Spleen (tissue), 11 donors: Measurements from ENCODE around the gene GLG1. TPM values are rescaled to one million over a fixed set of nuclear protein-coding genes. Genes with fewer than 3 reads are reported as not detected.

Experiments used
- DNase-seq: peaks from one replicate; pipeline ENCODE4 v3.0.0-alpha.2; 2020
- H3K27ac ChIP-seq, 8 donors: fragments of 200-600 bp; sonication (generic) in 7 of 8; 1 replicate in 4 of 8; 2 replicates in 4 of 8; pipeline versions ENCODE4 v1.5.0 to v1.8.0; 2016 to 2021; ENCODE audit warnings: inconsistent platforms in 4 of 8, mild to moderate bottlenecking in 4 of 8, moderate library complexity in 1 of 8
- H3K27me3 ChIP-seq, 7 donors: fragments of 200-600 bp; sonication (generic) in 6 of 7; replicated peaks in 1 of 7; 1 replicate in 4 of 7; 2 replicates in 3 of 7; pipeline versions ENCODE4 v1.5.0 to v1.8.0; 2016 to 2021; ENCODE audit warnings: inconsistent platforms in 3 of 7, mild to moderate bottlenecking in 1 of 7
- H3K36me3 ChIP-seq, 6 donors: fragments of 200-600 bp; sonication (generic) in 5 of 6; 1 replicate in 4 of 6; 2 replicates in 2 of 6; pipeline versions ENCODE4 v1.5.0 to v1.8.0; 2016 to 2021; ENCODE audit warnings: inconsistent platforms in 2 of 6
- H3K4me1 ChIP-seq, 6 donors: fragments of 200-600 bp; sonication (generic) in 5 of 6; 1 replicate in 3 of 6; 2 replicates in 3 of 6; pipeline versions ENCODE4 v1.5.0 to v1.8.0; 2016 to 2021; ENCODE audit warnings: inconsistent platforms in 3 of 6
- H3K4me3 ChIP-seq, 8 donors: fragments of 200-600 bp; sonication (generic) in 7 of 8; 1 replicate in 4 of 8; 2 replicates in 4 of 8; pipeline versions ENCODE4 v1.5.0 to v1.8.0; 2016 to 2021; ENCODE audit warnings: inconsistent platforms in 4 of 8, mild to moderate bottlenecking in 4 of 8, moderate library complexity in 2 of 8
- H3K9me3 ChIP-seq, 8 donors: fragments of 200-600 bp; sonication (generic) in 7 of 8; 1 replicate in 4 of 8; 2 replicates in 4 of 8; pipeline versions ENCODE4 v1.5.0 to v1.8.0; 2016 to 2021; ENCODE audit warnings: inconsistent platforms in 4 of 8
- CTCF ChIP-seq, 11 experiments: fragments of 200-600 bp in 7 of 11; fragments of 450-650 bp in 4 of 11; sonication (generic) in 4 of 11; IDR thresholded peaks in 8 of 11; conservative IDR thresholded peaks in 3 of 11; 1 replicate in 7 of 11; 2 replicates in 4 of 11; pipeline versions ENCODE4 v1.4.0 to v1.8.0; 2016 to 2021; ENCODE audit warnings: antibody characterized with exemption in 11 of 11, inconsistent platforms in 4 of 11, mild to moderate bottlenecking in 1 of 11
- POLR2A ChIP-seq, 3 donors: fragments of 450-650 bp; IDR thresholded peaks; one replicate each; pipeline ENCODE4 v1.5.1; 2017; ENCODE audit warnings: antibody characterized with exemption in 3 of 3, mild to moderate bottlenecking in 1 of 3
- POLR2AphosphoS5 ChIP-seq, 3 donors: sonication (generic); formaldehyde crosslinking; IDR thresholded peaks; one replicate each; pipeline ENCODE4 v1.5.1; 2017; ENCODE audit warnings: antibody characterized with exemption in 3 of 3
- WGBS, 5 donors: extraction: QIAGEN DNeasy Blood & Tissue Kit in 3 of 5; methylation state at CpG; one replicate each; pipeline versions ENCODE4 v1.1.5 to v1.1.7; 2013 to 2018; 5-methylcytosine and 5-hydroxymethylcytosine counted together
- intact Hi-C: fragments of 100-400 bp; cut with DNase I; formaldehyde crosslinking; loops from one replicate; pipeline ENCODE4 v1.15.0; 2023; ENCODE audit warnings: low total_unique reads
- polyA plus RNA-seq, 3 donors: library from polyadenylated mRNA; stranded (reverse); fragments of 200-250 nt; gene quantifications; one replicate each; pipeline ENCODE4 v1.2.1, GENCODE V29; 2013
- total RNA-seq, 7 donors: library from RNA; depleted of rRNA in 3 of 7; stranded (reverse); fragments of >200 nt in 3 of 7; fragmentation: NEBNext Ultra II Directional in 4 of 7; extraction: Animal tissue kit (Norgen Biotek cat#: 25700) in 4 of 7; gene quantifications; one replicate each; pipeline versions ENCODE4 v1.1.0 to v1.2.1, GENCODE V29; 2016 to 2021
- donor health status: healthy with polysubstance abuse.
- donor health status: DM: no; HTN: no; CAD: no; lungs with moderate emphysema.
- donor health status: DM: no; HTN: no; CAD: no.
- donor health status: Bipolar disorder and iron deficiency.
- donor health status: healthy.
- donor health status: DM: no; HTN: no; CAD: no.
- donor health status: DM: yes; HTN: yes; CAD: no.

Gene GLG1
- total and polyA plus RNA-seq, 10 donors, result 14.6 to 124 (median 101) TPM

DNA sequence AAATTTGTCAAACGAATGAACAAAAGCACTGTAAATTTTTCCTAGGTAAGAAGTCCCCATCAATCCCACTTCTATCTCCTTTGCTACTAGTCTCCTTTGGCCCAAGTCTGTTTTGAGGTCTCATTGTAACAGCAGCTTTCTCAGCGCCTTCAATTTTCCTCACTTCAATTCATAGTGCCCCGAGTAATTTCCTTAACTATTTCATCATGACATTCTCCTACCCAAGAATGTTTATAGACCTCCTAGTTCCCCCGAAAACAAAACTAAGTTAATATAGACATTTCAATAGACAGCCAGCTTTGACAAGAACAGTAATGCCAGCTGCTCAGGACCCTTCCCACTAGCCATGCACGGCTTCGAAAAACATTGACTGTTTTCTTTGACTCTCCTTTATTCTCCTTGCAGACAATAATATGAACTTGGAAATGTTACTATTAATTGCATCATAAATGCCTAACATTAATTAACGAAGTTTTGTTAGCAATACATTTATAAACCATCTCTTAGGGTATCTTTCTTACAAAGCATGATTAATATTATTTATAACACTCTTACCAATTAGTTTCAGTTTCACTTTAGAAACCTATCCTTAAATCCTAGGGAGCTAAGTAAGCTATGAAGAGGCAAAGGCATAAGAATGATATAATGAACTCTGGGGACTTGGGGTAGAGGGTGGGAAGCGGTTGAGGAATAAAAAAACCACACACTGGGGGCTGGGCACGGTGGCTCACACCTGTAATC lies 22.8 kb downstream of the GLG1 start:
- no peaks in the 10 kb centered on the region for H3K27me3 ChIP-seq
- H3K4me1 ChIP-seq, result peaks cover 5 to 97% (median 42%) of the 10 kb centered on the region in 6 donors
- no peak for TF ChIP-seq POLR2AphosphoS5 (IDR thresholded peaks at IDR 0.05)
- no peak for TF ChIP-seq POLR2A (IDR thresholded peaks at IDR 0.05)
- TF ChIP-seq CTCF (IDR thresholded peaks at IDR 0.05 in 8 of 11, conservative IDR thresholded peaks at IDR 0.05 in 3 of 11), result no peak
- no peak overlapping the region for H3K27ac ChIP-seq
- intact Hi-C loops, result no loop called here
- WGBS, 5 donors, result 84 to 94% (median 88%) methylated on average over 9 of the region's 9 CpGs
- H3K36me3 ChIP-seq, result peaks cover 0 to 12% (median 0%) of the 10 kb centered on the region in 6 donors
- H3K4me3 ChIP-seq, result no peak overlapping the region
- no peak for DNase-seq
- no peaks in the 10 kb centered on the region for H3K9me3 ChIP-seq

DNA sequence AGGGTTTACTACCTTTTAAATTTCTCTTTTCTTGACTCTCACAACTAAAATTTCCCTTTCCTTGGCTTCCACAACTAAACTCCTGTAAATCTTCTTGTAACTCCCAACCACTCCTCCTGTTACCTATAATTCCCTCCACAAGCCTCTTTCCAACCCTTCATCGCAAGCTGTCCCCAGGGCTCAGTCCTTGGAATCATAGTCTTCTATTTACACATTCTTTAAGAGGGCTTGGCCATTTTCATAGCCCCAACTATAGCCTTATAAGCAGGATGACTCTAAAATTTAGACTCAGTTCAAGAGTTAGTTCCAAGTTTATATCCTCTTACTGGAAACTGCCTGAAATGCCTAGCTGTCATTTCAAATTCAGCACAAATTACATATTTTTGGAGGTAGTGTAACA lies 23.9 kb downstream of the GLG1 start:
- Histone ChIP-seq H3K4me3 (no peak overlapping the region), H3K9me3 (no peaks in the 10 kb centered on the region), H3K27me3 (no peaks in the 10 kb centered on the region), H3K4me1 (peaks cover 2 to 97% (median 51%) of the 10 kb centered on the region in 6 donors), H3K27ac (no peak overlapping the region), H3K36me3 (peaks cover 0 to 4% (median 0%) of the 10 kb centered on the region in 6 donors)
- intact Hi-C loops, result no loop called here
- 98 to 100% (median 99%) methylated on average over 1 of the region's 1 CpG for WGBS, 5 donors
- DNase-seq, result no peak
- TF ChIP-seq POLR2AphosphoS5 (IDR thresholded peaks at IDR 0.05) (no peak), CTCF (IDR thresholded peaks at IDR 0.05 in 8 of 11, conservative IDR thresholded peaks at IDR 0.05 in 3 of 11) (no peak), POLR2A (IDR thresholded peaks at IDR 0.05) (no peak)

DNA sequence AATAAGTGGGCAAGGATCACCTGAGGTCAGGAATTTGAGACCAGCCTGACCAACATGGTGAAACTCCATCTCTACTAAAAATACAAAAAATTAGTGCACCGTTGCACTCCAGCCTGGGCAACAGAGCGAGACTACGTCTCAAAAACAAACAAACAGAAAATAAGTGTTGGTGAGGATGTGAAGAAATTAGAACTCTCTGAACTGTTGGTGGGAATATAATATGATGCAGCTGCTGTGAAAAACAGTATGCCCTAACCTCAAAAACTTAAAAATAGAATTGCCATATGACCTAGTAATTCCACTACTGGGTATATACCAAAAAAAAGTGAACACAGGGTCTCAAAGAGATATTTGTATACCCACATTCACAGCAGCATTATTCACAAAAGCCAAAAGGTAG lies 26.1 kb downstream of the GLG1 start:
- H3K27ac ChIP-seq, result no peak overlapping the region
- H3K4me3 ChIP-seq, result no peak overlapping the region
- H3K36me3 ChIP-seq, result no peaks in the 10 kb centered on the region
- TF ChIP-seq POLR2AphosphoS5 (IDR thresholded peaks at IDR 0.05), result no peak
- TF ChIP-seq POLR2A (IDR thresholded peaks at IDR 0.05), result no peak
- TF ChIP-seq CTCF (IDR thresholded peaks at IDR 0.05 in 8 of 11, conservative IDR thresholded peaks at IDR 0.05 in 3 of 11), result no peak
- peaks cover 5 to 94% (median 51%) of the 10 kb centered on the region in 6 donors for H3K4me1 ChIP-seq
- 57 to 76% (median 66%) methylated on average over 3 of the region's 3 CpGs for WGBS, 5 donors
- no peak for DNase-seq
- H3K9me3 ChIP-seq, result no peaks in the 10 kb centered on the region
- no peaks in the 10 kb centered on the region for H3K27me3 ChIP-seq
- intact Hi-C loops, result no loop called here

GRCh38 chr16:74578838-74579237 lies 28.1 kb downstream of the GLG1 start:
- H3K9me3 ChIP-seq, result no peaks in the 10 kb centered on the region
- H3K4me3 ChIP-seq, result no peak overlapping the region
- TF ChIP-seq POLR2AphosphoS5 (IDR thresholded peaks at IDR 0.05) (no peak), CTCF (IDR thresholded peaks at IDR 0.05 in 8 of 11, conservative IDR thresholded peaks at IDR 0.05 in 3 of 11) (no peak), POLR2A (IDR thresholded peaks at IDR 0.05) (no peak)
- intact Hi-C loops, result no loop called here
- H3K4me1 ChIP-seq, result peaks cover 3 to 86% (median 44%) of the 10 kb centered on the region in 6 donors
- no peak overlapping the region for H3K27ac ChIP-seq
- WGBS, 5 donors, result 91 to 98% (median 96%) methylated on average over 3 of the region's 3 CpGs
- DNase-seq, result no peak
- H3K27me3 ChIP-seq, result no peaks in the 10 kb centered on the region
- H3K36me3 ChIP-seq, result no peaks in the 10 kb centered on the region
